BJ (cell line): ENCODE measurements around the gene DENND2A. TPM values are rescaled to one million over a fixed set of nuclear protein-coding genes. Genes with fewer than 3 reads are reported as not detected.
A peak's percentile ranks its signal among the peaks of the same experiment; 100 is the strongest.

Experiments
- CTCF ChIA-PET: fragments of 350-600 bp; formaldehyde crosslinking; extraction: SDS; loops from one replicate; lab custom pipeline; 2021; ENCODE audit warnings: antibody characterized with exemption, inconsistent platforms; lab: Yijun Ruan, JAX
- POLR2A ChIA-PET: fragments of 300-600 bp; sonication (Branson Sonifier 250); formaldehyde crosslinking; extraction: SDS; loops from one replicate; lab custom pipeline; 2021; ENCODE audit warnings: antibody characterized with exemption; lab: Charles Lee
- DNase-seq: peaks from one replicate; pipeline ENCODE4 v3.0.0-alpha.2; 2011; ENCODE audit warnings: low read depth
- H3K27me3 ChIP-seq: 2 replicates; pipeline ENCODE4 v1.6.0; 2011; ENCODE audit warnings: low read length; ENCODE audit not compliant: control insufficient read depth, insufficient read depth
- H3K36me3 ChIP-seq: 2 replicates; pipeline ENCODE4 v1.5.1; 2011; ENCODE audit warnings: low read length; ENCODE audit not compliant: control insufficient read depth, insufficient read depth
- H3K4me3 ChIP-seq: 2 replicates; pipeline ENCODE4 v1.5.1; 2011; ENCODE audit warnings: low read depth, mild to moderate bottlenecking, control low read depth, low read length
- polyA plus RNA-seq: library from polyadenylated mRNA; depleted of rRNA; stranded (reverse); fragments of >200 nt; gene quantifications from 2 replicates; pipeline ENCODE4 v1.2.3, GENCODE V29; 2011
- TF ChIP-seq, protein P1 (sequence below): IDR thresholded peaks from 2 replicates; pipeline ENCODE4 v1.5.1; 2011; ENCODE audit warnings: low read depth, mild to moderate bottlenecking, control low read depth, inconsistent platforms, low read length, moderate library complexity; ENCODE audit not compliant: insufficient read depth

DENND2A gene
- polyA plus RNA-seq, 1 experiment = 3.3 TPM

DNA sequence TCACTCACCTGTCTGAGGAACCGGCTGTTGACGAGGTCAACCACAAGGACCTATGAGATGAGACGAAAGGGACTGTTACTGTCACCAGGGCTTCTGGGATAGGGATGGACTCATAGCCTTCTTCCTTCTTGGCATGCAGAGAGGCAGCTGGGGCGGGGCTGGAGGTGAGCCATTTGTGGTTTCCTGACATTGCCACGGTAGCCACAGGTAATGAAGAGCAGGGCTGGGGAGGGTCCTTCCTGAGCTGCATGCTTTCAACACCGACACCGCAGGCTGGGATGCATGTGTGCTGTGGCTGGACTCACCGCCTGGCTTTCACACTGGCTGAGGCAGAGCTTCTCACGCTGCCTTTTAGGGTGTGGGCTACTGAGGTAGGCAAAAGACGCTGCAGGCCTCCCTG is 114.9 kb downstream of the DENND2A start:
- Histone ChIP-seq H3K4me3 (no peak overlapping the region), H3K36me3 (peaks cover 1% of the 10 kb centered on the region; the same call in 1 of the 2 replicates), H3K27me3 (no peaks in the 10 kb centered on the region)
- ChIA-PET CTCF (interaction anchor here (1.2 to 2.0 kb wide), 3 partner anchors 8 to 128 kb away, joined by 3 to 8 read pairs (median 6); no protein-coding TSS in a partner anchor), POLR2A (no interaction called here)
- TF ChIP-seq, protein P1, sequence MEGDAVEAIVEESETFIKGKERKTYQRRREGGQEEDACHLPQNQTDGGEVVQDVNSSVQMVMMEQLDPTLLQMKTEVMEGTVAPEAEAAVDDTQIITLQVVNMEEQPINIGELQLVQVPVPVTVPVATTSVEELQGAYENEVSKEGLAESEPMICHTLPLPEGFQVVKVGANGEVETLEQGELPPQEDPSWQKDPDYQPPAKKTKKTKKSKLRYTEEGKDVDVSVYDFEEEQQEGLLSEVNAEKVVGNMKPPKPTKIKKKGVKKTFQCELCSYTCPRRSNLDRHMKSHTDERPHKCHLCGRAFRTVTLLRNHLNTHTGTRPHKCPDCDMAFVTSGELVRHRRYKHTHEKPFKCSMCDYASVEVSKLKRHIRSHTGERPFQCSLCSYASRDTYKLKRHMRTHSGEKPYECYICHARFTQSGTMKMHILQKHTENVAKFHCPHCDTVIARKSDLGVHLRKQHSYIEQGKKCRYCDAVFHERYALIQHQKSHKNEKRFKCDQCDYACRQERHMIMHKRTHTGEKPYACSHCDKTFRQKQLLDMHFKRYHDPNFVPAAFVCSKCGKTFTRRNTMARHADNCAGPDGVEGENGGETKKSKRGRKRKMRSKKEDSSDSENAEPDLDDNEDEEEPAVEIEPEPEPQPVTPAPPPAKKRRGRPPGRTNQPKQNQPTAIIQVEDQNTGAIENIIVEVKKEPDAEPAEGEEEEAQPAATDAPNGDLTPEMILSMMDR = no peak
- peak; percentile 12 for DNase-seq

DNA sequence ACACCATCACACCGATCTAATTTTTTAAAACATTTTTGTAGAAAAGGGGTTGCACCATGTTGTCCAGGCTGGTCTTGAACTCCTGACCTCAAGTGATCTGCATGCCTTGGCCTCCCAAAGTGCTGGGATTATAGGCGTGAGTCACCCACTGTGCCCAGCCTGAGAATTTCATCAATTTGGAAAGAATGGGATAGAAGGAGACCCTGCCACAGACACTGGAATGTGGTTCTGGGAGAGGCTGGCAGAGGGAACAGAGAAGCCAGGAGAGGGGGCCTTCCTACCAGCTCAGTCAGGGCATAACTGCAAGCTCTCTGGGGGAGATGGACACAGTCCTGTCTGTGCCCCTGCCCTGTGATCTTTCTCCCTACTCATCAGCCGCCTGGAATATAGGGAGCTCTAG is 119.2 kb downstream of the DENND2A start:
- peaks cover 3% of the 10 kb centered on the region for H3K36me3 ChIP-seq
- TF ChIP-seq, protein P1 = no peak
- ChIA-PET POLR2A (no interaction called here), CTCF (interaction anchor here (1.6 to 3.4 kb wide), 2 partner anchors 16 to 132 kb away, joined by 4 to 23 read pairs; no protein-coding TSS in a partner anchor)
- DNase-seq = no peak
- H3K4me3 ChIP-seq = no peak overlapping the region
- H3K27me3 ChIP-seq = no peaks in the 10 kb centered on the region

- Histone ChIP-seq H3K27me3 (no peaks in the 10 kb centered on the region), H3K4me3 (no peak overlapping the region), H3K36me3 (peaks cover 3% of the 10 kb centered on the region)
- POLR2A ChIA-PET = no interaction called here
- CTCF ChIA-PET = interaction anchor here (0.5 to 3.7 kb wide), 7 partner anchors 10 to 142 kb away, joined by 3 to 28 read pairs (median 4); no protein-coding TSS in a partner anchor
- TF ChIP-seq, protein P1 = no peak
- no peak for DNase-seq
Observed at GRCh38 chr7:140519007-140519399, 121.6 kb downstream of the DENND2A start.

DNA sequence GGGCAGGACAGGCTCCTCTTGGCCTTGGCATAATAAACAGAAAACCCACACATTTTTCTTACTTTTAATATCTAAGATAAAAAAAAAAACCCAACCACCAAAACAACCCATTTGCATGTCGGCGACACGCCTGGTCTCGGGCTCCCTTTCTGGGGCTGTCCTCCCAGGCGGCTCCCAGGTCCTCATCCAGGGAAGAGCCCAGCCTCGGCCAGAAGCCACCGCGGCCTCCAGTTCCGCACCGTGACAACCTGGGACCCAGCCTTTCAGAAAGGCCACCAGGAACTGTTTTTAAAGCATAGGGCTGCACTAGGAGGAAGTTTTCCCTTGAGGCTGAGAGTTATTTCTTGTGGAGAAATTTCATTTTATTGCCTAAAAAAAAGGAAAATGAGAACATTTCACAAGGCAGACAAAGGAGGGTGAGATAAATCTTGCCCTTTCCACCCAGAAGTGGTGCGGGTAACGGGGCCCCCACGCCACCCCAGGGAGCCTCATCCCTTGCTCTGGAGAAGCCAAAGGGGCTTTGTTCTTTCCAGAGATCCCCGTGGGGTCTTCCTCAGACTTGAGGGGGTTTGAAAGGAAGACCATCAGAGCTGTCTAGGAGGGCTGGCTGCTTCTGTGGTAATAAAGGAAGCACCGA is 122.1 kb downstream of the DENND2A start:
- POLR2A ChIA-PET = no interaction called here
- no peak overlapping the region for H3K4me3 ChIP-seq
- no peak for DNase-seq
- no peaks in the 10 kb centered on the region for H3K27me3 ChIP-seq
- CTCF ChIA-PET = interaction anchor here (0.5 to 7.7 kb wide), 29 partner anchors 8 to 156 kb away, joined by 3 to 103 read pairs (median 4); partner anchors contain the start of genes ADCK2 and DENND2A
- H3K36me3 ChIP-seq = peaks cover 3% of the 10 kb centered on the region
- TF ChIP-seq, protein P1 = no peak

GRCh38 chr7:140517546-140518369 is 122.9 kb downstream of the DENND2A start:
- peak; percentile 49 for DNase-seq
- POLR2A ChIA-PET = no interaction called here
- CTCF ChIA-PET = interaction anchor here (0.6 to 7.7 kb wide), 29 partner anchors 9 to 751 kb away, joined by 3 to 103 read pairs (median 4); partner anchors contain the start of genes ADCK2 and DENND2A
- no peak overlapping the region for H3K4me3 ChIP-seq
- H3K36me3 ChIP-seq = peaks cover 3% of the 10 kb centered on the region
- no peaks in the 10 kb centered on the region for H3K27me3 ChIP-seq
- TF ChIP-seq, protein P1 = peak; percentile 91
